Body of pancreas (tissue), 4 donors: ENCODE measurements around the gene PIH1D1.

ENCODE experiments used
- POLR2A ChIP-seq, 3 donors: fragments of 450-650 bp; IDR thresholded peaks; one replicate each; pipeline ENCODE4 v1.6.1; 2016; ENCODE audit warnings: antibody characterized with exemption in 3 of 3, mild to moderate bottlenecking in 2 of 3
- TF ChIP-seq, protein P1 (sequence below), 7 experiments: fragments of 450-650 bp in 4 of 7; fragments of 200-600 bp in 3 of 7; sonication (generic) in 3 of 7; IDR thresholded peaks; one replicate each; pipeline ENCODE4 v1.5.1; 2016 to 2019; ENCODE audit warnings: antibody characterized with exemption in 7 of 7

GRCh38 chr19:49418511-49418910 lies 33.1 kb downstream of the PIH1D1 start:
- TF ChIP-seq, protein P1, sequence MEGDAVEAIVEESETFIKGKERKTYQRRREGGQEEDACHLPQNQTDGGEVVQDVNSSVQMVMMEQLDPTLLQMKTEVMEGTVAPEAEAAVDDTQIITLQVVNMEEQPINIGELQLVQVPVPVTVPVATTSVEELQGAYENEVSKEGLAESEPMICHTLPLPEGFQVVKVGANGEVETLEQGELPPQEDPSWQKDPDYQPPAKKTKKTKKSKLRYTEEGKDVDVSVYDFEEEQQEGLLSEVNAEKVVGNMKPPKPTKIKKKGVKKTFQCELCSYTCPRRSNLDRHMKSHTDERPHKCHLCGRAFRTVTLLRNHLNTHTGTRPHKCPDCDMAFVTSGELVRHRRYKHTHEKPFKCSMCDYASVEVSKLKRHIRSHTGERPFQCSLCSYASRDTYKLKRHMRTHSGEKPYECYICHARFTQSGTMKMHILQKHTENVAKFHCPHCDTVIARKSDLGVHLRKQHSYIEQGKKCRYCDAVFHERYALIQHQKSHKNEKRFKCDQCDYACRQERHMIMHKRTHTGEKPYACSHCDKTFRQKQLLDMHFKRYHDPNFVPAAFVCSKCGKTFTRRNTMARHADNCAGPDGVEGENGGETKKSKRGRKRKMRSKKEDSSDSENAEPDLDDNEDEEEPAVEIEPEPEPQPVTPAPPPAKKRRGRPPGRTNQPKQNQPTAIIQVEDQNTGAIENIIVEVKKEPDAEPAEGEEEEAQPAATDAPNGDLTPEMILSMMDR (IDR thresholded peaks at IDR 0.05) = no peak
- TF ChIP-seq POLR2A (IDR thresholded peaks at IDR 0.05) = no peak
